Posterior cingulate gyrus (tissue), 11 donors: ENCODE data around the gene NIBAN1.
A peak's percentile ranks its signal among the peaks of the same experiment; 100 is the strongest.
"Not testable (repeated sequence)": the region's sequence is repeated elsewhere in the genome, so short reads cannot be mapped to it uniquely, and the experiment has no call there.

Source experiments
- DNase-seq, 10 donors: peaks; one replicate each; pipeline versions ENCODE4 v3.0.0 to v3.0.0-alpha.2; 2020 to 2021; ENCODE audit warnings: mixed read lengths in 3 of 10
- intact Hi-C: fragments of 100-400 bp; cut with DNase I; formaldehyde crosslinking; loops from one replicate; pipeline ENCODE4 v1.15.1; 2023

The NIBAN1 gene, protein sequence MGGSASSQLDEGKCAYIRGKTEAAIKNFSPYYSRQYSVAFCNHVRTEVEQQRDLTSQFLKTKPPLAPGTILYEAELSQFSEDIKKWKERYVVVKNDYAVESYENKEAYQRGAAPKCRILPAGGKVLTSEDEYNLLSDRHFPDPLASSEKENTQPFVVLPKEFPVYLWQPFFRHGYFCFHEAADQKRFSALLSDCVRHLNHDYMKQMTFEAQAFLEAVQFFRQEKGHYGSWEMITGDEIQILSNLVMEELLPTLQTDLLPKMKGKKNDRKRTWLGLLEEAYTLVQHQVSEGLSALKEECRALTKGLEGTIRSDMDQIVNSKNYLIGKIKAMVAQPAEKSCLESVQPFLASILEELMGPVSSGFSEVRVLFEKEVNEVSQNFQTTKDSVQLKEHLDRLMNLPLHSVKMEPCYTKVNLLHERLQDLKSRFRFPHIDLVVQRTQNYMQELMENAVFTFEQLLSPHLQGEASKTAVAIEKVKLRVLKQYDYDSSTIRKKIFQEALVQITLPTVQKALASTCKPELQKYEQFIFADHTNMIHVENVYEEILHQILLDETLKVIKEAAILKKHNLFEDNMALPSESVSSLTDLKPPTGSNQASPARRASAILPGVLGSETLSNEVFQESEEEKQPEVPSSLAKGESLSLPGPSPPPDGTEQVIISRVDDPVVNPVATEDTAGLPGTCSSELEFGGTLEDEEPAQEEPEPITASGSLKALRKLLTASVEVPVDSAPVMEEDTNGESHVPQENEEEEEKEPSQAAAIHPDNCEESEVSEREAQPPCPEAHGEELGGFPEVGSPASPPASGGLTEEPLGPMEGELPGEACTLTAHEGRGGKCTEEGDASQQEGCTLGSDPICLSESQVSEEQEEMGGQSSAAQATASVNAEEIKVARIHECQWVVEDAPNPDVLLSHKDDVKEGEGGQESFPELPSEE

DNA sequence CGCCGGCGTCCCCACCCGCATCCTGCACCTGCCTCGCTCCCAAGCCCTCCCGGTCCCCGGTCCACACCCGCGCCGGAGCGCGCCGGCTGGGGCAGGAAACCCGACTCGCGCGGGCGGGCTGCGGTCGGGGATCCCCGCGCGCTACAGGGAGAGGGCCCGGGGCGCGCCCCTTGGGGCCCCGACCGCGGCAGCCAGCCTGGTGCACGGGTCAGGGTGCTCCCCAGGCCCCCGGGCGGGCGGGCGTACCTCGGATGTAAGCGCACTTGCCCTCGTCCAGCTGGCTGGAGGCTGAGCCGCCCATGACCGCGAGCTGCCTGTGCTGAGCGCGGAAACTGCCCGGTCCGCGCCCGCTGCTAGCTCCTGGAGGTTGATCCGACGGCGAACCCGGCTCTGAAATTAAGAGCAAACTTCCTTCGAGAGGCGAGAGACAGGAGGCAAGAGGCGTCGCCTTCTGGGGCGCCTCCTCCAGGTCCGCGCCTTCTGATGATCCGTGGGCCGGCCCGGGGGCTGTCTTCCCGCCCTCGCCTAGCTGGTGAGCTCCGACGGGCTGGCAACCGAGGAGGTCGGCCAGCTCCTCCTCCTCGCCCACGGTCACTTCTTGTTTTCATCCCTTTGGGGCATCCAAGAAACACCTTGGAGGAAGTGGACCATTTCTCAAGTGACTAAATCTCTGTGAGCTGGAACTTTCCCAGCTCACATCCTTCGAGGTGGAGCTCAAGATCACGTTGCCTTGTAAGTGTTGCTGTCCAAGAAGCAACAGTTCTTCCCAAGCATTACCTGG is at the start of gene NIBAN1:
Gene NIBAN1, minus strand, starts transcription at position 453 of the 781 bp plus-strand sequence. Its CDS starts 152 bp downstream, at position 301.
- peak in 7 of 10 donors; percentile 10 to 88 (median 27) for DNase-seq
- intact Hi-C loops, result no loop called here

DNA sequence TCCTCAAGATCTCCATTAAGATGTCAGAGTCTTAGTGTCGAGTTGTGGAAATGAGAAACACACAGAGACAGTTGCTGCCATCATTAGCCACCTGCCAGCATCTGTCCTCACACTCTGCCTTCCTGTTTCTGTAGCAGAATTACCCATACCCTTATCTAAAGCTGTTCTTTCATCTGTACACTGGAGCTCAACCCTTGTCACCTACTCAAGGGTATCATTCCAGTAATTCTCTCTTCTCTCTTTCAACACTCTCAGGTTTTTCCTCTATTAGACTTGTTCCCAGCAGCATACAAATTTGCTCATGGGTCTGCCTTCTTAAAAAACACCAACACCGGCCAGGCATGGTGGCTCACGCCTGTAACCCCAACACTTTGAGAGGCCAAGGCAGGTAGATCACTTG is 43.7 kb upstream of the NIBAN1 start:
- DNase-seq, result no peak
- intact Hi-C loops, result no loop called here

DNA sequence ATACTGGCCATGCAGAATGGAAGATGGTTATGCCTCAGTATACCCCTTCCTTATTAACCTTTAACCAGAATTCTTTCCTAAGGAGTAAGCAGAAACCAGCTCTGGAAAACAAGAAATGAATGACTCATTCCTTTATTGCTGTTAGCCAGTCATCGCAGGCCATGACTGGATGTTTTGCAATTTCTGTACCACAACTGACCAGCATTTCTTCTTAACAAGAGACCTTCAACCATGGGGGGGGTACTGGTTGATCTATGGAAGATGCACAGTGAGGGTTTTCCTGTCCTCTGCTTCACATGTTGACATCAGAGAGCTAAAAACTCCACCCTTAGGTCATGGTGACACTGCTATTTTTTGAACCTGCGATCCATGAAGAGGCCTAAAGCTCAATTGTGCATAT is 43.0 kb upstream of the NIBAN1 start:
- intact Hi-C loops, result no loop called here

DNA sequence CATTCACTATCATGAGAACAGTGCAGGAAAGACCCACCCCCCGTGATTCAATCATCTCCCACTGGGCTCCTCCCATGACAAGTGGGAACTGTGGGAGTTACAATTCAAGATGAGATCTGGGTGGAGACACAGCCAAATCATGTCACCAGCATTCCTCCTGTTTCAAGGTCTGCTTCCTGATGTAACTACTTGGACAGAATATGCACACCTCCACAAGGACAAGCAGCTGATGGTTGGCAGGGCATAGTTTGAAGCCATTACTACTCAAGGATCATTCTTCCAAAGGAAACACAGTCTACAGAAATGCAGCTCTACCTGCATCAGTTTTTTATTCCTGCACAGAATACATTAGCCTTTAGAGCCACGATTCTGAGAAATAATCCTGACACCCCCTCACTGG is 42.6 kb upstream of the NIBAN1 start:
- intact Hi-C loops, result no loop called here
- DNase-seq, result no peak

More for the DNA sequence above, 43.0 kb upstream of the NIBAN1 start:
- DNase-seq, result no peak

DNA sequence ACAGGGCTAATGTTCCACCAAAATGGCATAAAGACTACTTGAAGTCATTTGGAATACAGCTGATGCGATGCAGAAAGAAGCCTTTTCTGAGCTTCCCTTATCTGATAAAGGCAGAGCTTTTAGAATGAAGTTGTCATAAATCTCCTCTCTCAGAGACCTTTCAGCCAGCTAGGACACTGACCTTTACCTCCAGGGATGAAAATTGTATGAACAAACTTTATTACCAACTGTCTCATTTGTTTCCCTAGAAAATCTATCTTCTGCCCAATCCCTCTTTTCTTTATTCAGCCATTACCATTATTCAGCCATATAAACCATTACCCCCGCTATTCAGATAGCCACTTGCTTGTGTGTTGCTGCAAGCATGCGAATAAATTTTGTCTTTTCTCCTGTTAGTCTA is 41.3 kb upstream of the NIBAN1 start:
- DNase-seq, result no peak
- intact Hi-C loops, result no loop called here

DNA sequence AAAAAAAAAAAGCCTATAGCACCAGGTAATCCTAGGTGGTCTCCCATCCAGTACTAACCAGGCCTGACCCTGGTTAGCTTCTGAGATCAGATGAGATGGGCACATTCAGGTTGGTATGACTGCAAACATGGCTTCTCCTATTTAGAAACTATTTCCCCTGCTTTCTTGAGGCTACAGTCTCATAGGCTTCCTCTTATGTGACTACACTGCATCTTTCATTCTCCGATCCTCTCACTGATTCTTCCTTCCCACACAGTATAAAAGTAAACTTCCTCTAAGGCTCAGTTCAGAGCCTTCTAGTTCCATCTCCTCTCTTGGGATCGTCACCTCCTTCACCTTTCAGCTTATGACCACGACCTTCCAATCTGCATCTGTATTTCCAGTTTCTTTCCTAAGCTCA is 40.6 kb upstream of the NIBAN1 start:
- DNase-seq, result no peak
- intact Hi-C loops, result no loop called here

DNA sequence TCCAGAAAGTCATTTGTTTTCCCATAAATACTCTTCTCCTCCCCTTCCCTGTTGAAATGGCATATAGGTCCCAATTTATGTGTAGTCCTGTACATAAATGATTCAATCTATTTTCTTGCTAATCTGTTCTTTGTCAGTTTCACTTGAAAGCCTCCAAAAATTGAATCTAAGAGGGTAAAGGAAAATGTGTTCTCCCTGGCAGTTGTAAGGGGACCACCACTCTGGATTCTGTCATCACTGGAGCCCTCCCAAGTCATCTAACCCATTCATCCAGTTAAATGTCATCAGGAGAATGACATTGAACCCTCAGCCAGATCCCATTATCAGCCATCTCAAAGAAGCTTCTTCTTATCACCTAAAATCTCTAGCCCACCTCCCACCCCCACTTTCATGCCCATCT is 36.1 kb upstream of the NIBAN1 start:
- intact Hi-C loops, result no loop called here
- DNase-seq, result no peak

DNA sequence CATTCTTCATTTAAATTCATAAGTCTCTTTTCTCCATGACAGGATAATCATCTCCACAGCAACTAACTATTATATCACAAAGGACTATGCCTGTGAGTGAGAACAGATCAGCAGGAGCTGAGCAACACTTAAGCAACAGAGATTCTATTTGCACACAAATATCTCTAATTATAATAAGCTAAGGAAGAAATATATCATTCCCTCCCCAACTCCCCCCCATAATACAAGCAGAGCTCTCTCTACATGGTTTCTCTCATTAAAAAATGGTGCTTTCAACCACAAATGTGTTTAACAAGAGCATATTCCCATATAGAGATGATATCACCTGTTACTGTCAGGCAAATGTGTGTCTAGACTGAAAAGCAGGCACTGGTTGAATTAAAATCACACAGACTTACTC is 34.5 kb upstream of the NIBAN1 start:
- intact Hi-C loops, result no loop called here
- no peak for DNase-seq

DNA sequence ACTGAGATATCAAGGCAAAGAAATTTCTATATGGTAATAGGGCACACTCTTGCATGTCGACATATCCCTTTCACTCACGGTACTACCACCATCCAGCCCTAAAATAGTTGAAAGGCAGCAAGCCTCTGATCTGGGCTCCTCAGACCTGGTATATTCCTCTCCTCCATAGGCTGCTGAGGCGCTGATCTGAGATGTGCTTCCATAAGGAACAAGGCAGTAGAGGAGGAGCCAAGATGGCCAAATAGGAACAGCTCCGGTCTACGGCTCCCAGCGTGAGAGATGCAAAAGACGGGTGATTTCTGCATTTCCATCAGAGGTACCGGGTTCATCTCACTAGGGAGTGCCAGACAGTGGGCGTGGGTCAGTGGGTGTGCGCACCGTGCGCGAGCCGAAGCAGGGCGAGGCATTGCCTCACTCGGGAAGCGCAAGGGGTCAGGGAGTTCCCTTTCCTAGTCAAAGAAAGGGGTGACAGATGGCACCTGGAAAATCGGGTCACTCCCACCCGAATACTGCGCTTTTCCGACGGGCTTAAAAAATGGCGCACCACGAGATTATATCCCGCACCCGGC is 27.1 kb upstream of the NIBAN1 start:
- intact Hi-C loops, result not testable (repeated sequence)
- peak in 1 of 10 donors; percentile 52 for DNase-seq

DNA sequence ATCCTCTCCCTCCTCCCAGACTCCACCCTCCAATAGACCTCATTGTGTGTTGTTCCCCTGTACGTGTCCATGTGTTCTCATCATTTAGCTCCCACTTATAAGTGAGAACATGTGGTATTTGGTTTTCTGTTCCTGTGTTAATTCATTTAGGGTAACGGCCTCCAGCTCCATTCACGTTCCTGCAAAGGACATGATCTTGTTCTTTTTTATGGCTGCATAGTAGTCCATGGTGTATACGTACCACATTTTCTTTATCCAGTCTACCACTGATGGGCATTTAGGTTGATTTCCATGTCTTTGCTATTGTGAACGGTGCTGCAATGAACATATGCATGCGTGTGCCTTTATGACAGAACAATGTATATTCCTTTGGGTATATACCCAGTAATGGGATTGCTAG is 25.7 kb upstream of the NIBAN1 start:
- intact Hi-C loops, DNase-seq: not testable (repeated sequence)

DNA sequence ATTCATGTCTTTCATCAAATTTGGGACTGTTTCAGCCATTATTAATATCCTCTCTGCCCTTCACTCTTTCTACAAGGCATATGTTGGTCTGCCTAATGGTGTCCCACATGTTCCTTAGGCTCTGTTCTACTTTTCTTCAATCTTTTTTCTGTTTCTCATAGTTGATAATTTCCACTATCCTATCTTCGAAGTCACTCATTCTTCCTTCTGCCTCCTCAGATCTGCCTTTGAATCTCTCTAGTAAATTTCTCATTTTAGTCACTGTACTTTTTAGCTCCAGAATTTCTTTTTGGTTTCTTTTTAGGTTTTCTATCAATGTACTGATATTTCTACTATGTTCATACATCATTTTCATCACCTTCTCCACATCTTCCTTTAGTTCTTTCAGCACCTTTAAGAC is 20.0 kb upstream of the NIBAN1 start:
- intact Hi-C loops, result no loop called here

DNA sequence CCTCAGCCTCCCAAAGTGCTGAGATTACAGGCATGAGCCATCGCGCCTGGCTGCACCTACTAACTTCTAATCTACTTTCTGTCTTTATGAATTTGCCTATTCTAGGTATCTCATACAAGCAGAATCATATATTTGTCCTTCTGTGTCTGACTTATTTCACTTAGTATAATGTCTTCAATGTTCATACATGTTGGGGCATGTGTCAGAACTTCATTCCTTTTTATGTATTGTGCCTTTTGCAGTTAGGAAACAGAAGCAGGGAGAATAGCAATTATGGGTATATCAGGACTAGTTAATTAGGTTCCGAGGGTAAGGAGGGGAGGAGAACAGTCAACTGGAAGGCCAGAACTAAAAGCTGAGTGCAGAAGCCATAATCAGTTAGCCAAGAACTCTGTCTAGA is 18.0 kb upstream of the NIBAN1 start:
- no peak for DNase-seq
- intact Hi-C loops, result no loop called here

More for the DNA sequence above, 20.0 kb upstream of the NIBAN1 start:
- no peak for DNase-seq

DNA sequence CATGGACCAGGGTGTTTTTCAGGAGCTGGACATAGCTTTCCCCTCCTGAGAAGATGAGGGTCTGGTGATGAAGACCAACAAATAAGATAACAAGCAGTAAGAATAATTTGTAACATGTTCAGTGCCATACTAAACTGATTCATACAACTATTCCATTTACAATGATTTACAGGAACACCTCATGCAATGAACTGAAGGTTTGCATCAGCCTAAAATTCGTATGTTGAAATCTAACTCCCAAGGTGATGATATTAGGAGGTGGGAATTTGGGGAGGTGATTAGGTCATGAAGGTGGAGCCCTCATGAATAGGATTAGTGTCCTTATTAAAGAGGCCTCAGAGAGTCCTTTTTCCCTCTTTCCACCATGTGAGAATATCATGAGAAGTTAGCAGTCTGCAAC is 15.9 kb upstream of the NIBAN1 start:
- intact Hi-C loops, result no loop called here
- no peak for DNase-seq

DNA sequence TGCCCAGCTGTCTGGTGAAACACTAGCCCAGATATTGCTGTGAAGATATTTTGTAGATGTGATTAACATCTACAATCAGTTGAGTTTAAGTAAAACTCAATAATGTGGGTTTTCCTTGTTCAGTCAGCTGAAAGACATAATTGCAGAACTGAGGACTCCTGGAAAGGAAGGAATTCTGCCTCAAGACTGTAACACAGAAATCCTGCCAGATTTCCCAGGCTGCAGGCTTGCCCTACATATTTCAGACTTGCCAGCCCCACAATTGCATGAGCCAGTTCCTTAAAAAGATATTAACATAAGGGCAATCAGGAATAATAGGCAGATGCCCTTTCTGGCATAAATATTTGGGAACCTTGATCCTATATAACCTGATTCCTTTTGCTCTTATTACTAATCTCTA is 14.2 kb upstream of the NIBAN1 start:
- DNase-seq, result no peak
- intact Hi-C loops, result no loop called here

DNA sequence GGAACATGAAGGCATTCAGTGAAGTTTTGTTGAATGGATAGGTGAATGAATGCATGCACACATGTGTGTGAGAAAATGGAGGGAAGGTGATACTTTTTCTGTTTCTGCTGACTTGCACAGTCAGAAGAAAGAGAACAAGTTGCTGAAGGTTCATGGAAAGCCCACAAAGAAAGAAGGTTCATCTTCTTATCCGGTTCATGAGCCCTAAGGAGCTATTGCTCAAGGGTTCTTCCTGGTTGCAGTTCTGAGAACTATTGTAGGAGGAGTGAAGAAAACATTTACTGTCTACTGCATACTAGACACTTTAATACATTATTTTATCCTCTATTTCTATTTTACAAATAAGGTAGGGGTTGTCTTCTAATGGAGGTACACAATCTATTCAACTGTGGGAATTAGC is 13.4 kb upstream of the NIBAN1 start:
- intact Hi-C loops, result no loop called here
- DNase-seq, result no peak

DNA sequence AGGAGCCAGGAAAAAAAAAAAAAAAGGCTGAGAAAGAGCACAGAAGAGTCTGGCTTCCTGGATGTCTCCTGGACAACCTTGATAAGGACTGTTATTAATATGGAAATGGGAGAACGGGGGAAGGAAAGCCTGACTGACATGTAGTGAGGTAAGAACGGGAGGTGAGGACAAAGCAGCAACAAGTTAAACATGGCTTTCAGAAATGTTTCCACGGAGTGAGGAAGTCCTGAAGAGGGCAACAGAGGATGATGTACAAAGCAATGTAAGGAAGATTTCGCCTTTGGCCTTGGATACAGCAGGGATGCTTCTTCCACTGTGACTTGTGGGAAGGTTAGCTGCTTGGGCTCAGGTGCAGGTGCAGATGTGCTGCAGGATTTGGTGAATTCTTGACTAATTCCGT is 11.9 kb upstream of the NIBAN1 start:
- intact Hi-C loops, result no loop called here
- no peak for DNase-seq

DNA sequence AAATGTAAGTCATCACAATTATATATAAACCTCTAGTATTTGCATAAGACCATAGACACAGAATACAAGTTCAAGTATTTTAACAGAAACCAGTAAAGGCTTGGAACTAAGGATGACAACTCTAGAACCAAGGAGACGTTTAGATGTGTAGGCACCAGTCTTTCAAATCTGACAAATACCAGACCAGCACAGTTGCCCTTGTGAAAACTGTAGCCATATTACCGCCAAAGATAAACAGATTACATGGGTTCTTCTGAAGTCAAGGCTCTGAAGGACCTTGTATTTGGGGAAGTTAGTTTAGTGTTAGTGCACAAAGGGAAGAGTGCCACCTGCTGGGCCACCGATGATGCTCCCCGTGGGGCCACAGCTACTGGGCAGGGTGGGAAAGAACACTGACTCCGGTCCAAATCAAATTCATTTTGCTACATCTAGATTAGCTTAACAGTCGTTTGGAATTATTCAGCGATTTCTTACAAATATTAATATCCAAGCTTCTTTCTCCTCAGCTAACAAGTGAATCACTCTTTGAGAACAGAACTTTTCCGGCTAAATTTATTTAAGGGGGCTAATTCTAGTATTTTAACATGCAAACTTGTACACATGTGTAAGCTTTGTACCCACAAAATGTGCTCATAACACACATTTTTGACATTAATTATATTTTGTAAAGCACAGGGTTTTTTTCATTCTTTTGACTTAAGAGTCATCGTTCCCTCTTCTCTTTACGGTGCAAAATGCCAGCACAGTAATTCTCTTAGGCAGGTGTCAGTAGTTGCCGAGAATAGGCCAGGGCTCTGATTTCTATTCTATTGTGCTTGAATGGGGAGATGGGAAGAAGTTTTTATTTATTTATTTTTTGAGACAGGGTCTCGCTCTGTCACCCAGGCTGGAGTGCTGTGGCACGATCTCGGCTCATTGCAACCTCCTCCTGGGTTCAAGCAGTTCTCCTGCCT is 8.0 kb upstream of the NIBAN1 start:
- intact Hi-C loops, result loop anchor here (1.0 kb wide), 1 partner anchor 176 kb away; no protein-coding TSS in a partner anchor
- peak in 8 of 10 donors; percentile 30 to 92 (median 53) for DNase-seq

DNA sequence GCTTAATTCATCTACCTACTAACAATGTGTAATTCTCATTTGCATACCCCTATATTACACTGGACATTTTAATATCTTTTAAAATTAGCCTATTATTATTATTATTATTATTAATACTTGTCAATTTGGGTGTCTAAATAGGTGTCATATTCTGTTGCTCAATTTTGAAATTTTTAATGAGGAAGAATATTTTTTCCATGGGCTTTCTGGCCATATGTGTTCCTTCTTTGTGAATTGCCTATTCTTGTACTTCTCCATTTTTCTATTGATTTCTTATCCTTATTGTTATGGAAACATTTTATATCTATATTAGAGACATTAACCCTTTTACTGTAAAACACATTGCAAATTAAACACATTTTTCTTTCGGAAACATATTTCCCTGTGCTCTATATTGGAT is 6.4 kb upstream of the NIBAN1 start:
- intact Hi-C loops, result no loop called here
- no peak for DNase-seq

DNA sequence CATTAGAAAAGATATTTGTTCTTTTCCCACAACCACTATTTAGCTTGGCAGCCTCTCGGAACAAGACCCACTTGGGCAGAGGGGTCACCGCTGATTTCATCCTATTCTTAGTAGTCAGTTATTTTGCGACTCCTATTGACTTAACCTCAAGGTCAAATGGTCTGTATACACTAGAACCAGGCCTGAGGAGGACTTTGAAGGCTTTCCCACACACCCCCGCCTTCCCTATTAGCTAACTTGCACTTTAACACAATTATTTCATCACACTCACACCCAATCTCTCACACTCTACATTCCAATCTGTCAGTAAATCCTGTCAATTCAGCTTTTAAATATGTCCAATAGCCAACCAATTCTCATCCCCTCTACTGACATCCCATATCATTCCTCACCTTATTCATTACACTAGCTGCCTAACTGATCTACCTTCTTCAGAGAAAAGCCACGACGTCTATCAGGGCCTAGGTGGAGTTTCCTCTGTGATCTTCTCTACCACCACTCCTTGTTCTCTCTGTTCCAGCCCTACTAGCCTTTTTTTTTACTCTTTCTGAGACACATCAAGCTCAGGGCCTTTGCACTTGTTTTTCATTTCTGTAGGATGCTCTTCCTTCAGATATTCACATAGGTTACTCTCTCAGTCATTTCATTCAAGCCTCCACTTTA is 1.0 kb upstream of the NIBAN1 start:
- no peak for DNase-seq

More for the DNA sequence above, 1.0 kb upstream of the NIBAN1 start:
- intact Hi-C loops, result no loop called here
